ENCODE measurements around the gene AGMO. TPM values are rescaled to one million over a fixed set of nuclear protein-coding genes. Genes with fewer than 3 reads are reported as not detected.
A peak's percentile ranks its signal among the peaks of the same experiment; 100 is the strongest.
"Not testable (repeated sequence)": the region's sequence is repeated elsewhere in the genome, so short reads cannot be mapped to it uniquely, and the experiment has no call there.

The AGMO gene
- total and polyA plus RNA-seq, 2 experiments from 2014 or later = 0.42 to 0.55 TPM

GRCh38 chr7:15524077-15524476, 37.7 kb downstream of the AGMO start (continued):
- TF ChIP-seq, protein P1, sequence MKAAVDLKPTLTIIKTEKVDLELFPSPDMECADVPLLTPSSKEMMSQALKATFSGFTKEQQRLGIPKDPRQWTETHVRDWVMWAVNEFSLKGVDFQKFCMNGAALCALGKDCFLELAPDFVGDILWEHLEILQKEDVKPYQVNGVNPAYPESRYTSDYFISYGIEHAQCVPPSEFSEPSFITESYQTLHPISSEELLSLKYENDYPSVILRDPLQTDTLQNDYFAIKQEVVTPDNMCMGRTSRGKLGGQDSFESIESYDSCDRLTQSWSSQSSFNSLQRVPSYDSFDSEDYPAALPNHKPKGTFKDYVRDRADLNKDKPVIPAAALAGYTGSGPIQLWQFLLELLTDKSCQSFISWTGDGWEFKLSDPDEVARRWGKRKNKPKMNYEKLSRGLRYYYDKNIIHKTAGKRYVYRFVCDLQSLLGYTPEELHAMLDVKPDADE (IDR thresholded peaks at IDR 0.05) = no peak
- TF ChIP-seq JUNB (IDR thresholded peaks at IDR 0.05; ENCODE audit: unreplicated experiment) = no peak
- no peak for TF ChIP-seq CREB1 (CRISPR knock-in tag; IDR thresholded peaks at IDR 0.05; ENCODE audit: low read depth)
- TF ChIP-seq EZH2 (IDR thresholded peaks at IDR 0.05; ENCODE audit: low read depth, unreplicated experiment) = no peak
- no peak for TF ChIP-seq EZH2phosphoT487 (IDR thresholded peaks at IDR 0.05; ENCODE audit: unreplicated experiment)

DNA sequence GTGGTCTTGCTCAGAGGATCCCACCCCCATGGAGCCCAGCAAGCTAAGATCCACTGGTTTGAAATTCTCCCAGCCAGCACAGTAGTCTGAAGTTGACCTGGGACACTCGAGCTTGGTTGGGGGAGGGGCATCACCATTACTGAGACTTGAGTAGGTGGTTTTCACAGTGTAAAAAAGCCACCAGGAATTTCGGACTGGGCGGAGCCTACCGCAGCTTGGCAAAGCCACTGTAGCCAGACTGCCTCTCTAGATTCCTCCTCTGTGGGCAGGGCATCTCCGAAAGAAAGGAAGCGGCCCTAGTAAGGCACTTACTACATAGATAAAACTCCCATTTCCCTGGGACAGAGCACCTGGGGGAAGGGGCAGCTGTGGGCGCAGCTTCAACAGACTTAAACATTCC, 44.0 kb downstream of the AGMO start:
- not testable (repeated sequence) for H3K4me2 ChIP-seq; H3K9me2 ChIP-seq (ENCODE audit: insufficient read depth); H3K27me3 ChIP-seq (ENCODE audit: insufficient read depth); H3K4me3 Mint-ChIP-seq; H3K79me2 ChIP-seq (replicated peaks; ENCODE audit: insufficient read depth); H3K27ac ChIP-seq (ENCODE audit: low read depth); H3K36me3 ChIP-seq (ENCODE audit: insufficient read depth); H4K20me1 ChIP-seq (replicated peaks; ENCODE audit: insufficient read depth); H3K27ac Mint-ChIP-seq; H3K27me3 Mint-ChIP-seq (ENCODE audit: insufficient read depth, low read depth, poor library complexity); H3F3A ChIP-seq (replicated peaks; ENCODE audit: low read depth); H3K4me3 ChIP-seq; ATAC-seq
- Mint-ChIP-seq H3K9me3 (peaks cover 15% of the 10 kb centered on the region), H3K36me3 (ENCODE audit: low read depth) (peaks cover 11% of the 10 kb centered on the region; the same call in 2 of the 3 replicates), H3K4me1 (peaks cover 17% of the 10 kb centered on the region)
- Histone ChIP-seq H3K4me1 (ENCODE audit: insufficient read depth) (peaks cover 29% of the 10 kb centered on the region), H2AFZ (peak overlapping the region; percentile 81)
- peak; percentile 46 for DNase-seq (ENCODE audit: low spot score)

- Mint-ChIP-seq H3K4me3 (no peak overlapping the region), H3K9me3 (peaks cover 7% of the 10 kb centered on the region), H3K27ac (no peak overlapping the region), H3K27me3 (ENCODE audit: insufficient read depth, low read depth, poor library complexity) (peaks cover 2% of the 10 kb centered on the region), H3K36me3 (ENCODE audit: low read depth) (peaks cover 3% of the 10 kb centered on the region; the same call in 2 of the 3 replicates), H3K4me1 (peaks cover 17% of the 10 kb centered on the region)
- H3K79me2 ChIP-seq (replicated peaks; ENCODE audit: insufficient read depth) = no peaks in the 10 kb centered on the region
- H3K4me3 ChIP-seq = no peak overlapping the region
- no peak overlapping the region for H3K27ac ChIP-seq (ENCODE audit: low read depth)
- peak overlapping the region; percentile 30; the same call in 1 of the 2 replicates for H2AFZ ChIP-seq
- no peaks in the 10 kb centered on the region for H3K36me3 ChIP-seq (ENCODE audit: insufficient read depth)
- H3K27me3 ChIP-seq (ENCODE audit: insufficient read depth) = no peaks in the 10 kb centered on the region
- DNase-seq (ENCODE audit: low spot score) (peak; percentile 26), ATAC-seq (no peak)
- 0 out of 2 replicates have a peak, but pooled peaks cover 3% of the 10 kb centered on the region for H3K9me2 ChIP-seq (ENCODE audit: insufficient read depth)
- no peaks in the 10 kb centered on the region for H3F3A ChIP-seq (replicated peaks; ENCODE audit: low read depth)
- H3K4me2 ChIP-seq = no peak overlapping the region; the same call in 1 of the 2 replicates
- H3K4me1 ChIP-seq (ENCODE audit: insufficient read depth) = peaks cover 29% of the 10 kb centered on the region
- no peaks in the 10 kb centered on the region for H4K20me1 ChIP-seq (replicated peaks; ENCODE audit: insufficient read depth)
- TF ChIP-seq, protein P2, sequence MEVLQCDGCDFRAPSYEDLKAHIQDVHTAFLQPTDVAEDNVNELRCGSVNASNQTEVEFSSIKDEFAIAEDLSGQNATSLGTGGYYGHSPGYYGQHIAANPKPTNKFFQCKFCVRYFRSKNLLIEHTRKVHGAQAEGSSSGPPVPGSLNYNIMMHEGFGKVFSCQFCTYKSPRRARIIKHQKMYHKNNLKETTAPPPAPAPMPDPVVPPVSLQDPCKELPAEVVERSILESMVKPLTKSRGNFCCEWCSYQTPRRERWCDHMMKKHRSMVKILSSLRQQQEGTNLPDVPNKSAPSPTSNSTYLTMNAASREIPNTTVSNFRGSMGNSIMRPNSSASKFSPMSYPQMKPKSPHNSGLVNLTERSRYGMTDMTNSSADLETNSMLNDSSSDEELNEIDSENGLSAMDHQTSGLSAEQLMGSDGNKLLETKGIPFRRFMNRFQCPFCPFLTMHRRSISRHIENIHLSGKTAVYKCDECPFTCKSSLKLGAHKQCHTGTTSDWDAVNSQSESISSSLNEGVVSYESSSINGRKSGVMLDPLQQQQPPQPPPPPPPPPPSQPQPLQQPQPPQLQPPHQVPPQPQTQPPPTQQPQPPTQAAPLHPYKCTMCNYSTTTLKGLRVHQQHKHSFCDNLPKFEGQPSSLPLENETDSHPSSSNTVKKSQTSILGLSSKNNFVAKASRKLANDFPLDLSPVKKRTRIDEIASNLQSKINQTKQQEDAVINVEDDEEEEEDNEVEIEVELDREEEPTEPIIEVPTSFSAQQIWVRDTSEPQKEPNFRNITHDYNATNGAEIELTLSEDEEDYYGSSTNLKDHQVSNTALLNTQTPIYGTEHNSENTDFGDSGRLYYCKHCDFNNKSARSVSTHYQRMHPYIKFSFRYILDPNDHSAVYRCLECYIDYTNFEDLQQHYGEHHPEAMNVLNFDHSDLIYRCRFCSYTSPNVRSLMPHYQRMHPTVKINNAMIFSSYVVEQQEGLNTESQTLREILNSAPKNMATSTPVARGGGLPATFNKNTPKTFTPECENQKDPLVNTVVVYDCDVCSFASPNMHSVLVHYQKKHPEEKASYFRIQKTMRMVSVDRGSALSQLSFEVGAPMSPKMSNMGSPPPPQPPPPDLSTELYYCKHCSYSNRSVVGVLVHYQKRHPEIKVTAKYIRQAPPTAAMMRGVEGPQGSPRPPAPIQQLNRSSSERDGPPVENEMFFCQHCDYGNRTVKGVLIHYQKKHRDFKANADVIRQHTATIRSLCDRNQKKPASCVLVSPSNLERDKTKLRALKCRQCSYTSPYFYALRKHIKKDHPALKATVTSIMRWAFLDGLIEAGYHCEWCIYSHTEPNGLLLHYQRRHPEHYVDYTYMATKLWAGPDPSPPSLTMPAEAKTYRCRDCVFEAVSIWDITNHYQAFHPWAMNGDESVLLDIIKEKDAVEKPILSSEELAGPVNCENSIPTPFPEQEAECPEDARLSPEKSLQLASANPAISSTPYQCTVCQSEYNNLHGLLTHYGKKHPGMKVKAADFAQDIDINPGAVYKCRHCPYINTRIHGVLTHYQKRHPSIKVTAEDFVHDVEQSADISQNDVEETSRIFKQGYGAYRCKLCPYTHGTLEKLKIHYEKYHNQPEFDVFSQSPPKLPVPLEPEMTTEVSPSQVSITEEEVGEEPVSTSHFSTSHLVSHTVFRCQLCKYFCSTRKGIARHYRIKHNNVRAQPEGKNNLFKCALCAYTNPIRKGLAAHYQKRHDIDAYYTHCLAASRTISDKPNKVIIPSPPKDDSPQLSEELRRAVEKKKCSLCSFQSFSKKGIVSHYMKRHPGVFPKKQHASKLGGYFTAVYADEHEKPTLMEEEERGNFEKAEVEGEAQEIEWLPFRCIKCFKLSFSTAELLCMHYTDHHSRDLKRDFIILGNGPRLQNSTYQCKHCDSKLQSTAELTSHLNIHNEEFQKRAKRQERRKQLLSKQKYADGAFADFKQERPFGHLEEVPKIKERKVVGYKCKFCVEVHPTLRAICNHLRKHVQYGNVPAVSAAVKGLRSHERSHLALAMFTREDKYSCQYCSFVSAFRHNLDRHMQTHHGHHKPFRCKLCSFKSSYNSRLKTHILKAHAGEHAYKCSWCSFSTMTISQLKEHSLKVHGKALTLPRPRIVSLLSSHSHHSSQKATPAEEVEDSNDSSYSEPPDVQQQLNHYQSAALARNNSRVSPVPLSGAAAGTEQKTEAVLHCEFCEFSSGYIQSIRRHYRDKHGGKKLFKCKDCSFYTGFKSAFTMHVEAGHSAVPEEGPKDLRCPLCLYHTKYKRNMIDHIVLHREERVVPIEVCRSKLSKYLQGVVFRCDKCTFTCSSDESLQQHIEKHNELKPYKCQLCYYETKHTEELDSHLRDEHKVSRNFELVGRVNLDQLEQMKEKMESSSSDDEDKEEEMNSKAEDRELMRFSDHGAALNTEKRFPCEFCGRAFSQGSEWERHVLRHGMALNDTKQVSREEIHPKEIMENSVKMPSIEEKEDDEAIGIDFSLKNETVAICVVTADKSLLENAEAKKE (CRISPR knock-in tag; IDR thresholded peaks at IDR 0.05) = no peak
- no peak for TF ChIP-seq JUNB (IDR thresholded peaks at IDR 0.05; ENCODE audit: unreplicated experiment)
- no peak for TF ChIP-seq CTCF (conservative IDR thresholded peaks at IDR 0.05; ENCODE audit: low read depth in 2 of 2)
- TF ChIP-seq NANOG (IDR thresholded peaks at IDR 0.05; ENCODE audit: borderline replicate concordance) = no peak
- no peak for TF ChIP-seq EZH2phosphoT487 (IDR thresholded peaks at IDR 0.05; ENCODE audit: unreplicated experiment)
Measured at GRCh38 chr7:15515252-15515651, 46.6 kb downstream of the AGMO start.
